KBM-7 (cell line): ENCODE measurements around the gene NAALADL2.
"Not testable (repeated sequence)": the region's sequence is repeated elsewhere in the genome, so short reads cannot be mapped to it uniquely, and the experiment has no call there.

ENCODE experiments used
- DNase-seq: peaks from one replicate; pipeline ENCODE4 v3.0.0-alpha.2; 2015
- in situ Hi-C: fragments of 300-500 bp; cut with MboI; formaldehyde crosslinking; loops from 2 replicates; pipeline ENCODE4 v1.14.3; 2020; ENCODE audit warnings: low sequenced_read_pairs, low pct_unique_long_range_greater_than_20kb, mixed read lengths

Gene NAALADL2

GRCh38 chr3:175417426-175417825, 558.3 kb downstream of the NAALADL2 start:
- DNase-seq: no peak
- in situ Hi-C loops: no loop called here

- in situ Hi-C loops: no loop called here
- no peak for DNase-seq
Observed at GRCh38 chr3:175421902-175422301, 562.8 kb downstream of the NAALADL2 start.

GRCh38 chr3:175422744-175423143, 563.6 kb downstream of the NAALADL2 start:
- DNase-seq: no peak

GRCh38 chr3:175423848-175424247, 564.7 kb downstream of the NAALADL2 start:
- in situ Hi-C loops, DNase-seq: not testable (repeated sequence)

More at GRCh38 chr3:175422744-175423143, 563.6 kb downstream of the NAALADL2 start:
- in situ Hi-C loops: no loop called here

GRCh38 chr3:175426805-175427204, 567.7 kb downstream of the NAALADL2 start:
- no peak for DNase-seq

GRCh38 chr3:175428466-175428865, 569.3 kb downstream of the NAALADL2 start:
- DNase-seq: no peak
- in situ Hi-C loops: no loop called here

More at GRCh38 chr3:175426805-175427204, 567.7 kb downstream of the NAALADL2 start:
- in situ Hi-C loops: no loop called here

GRCh38 chr3:175430983-175431773, 572.0 kb downstream of the NAALADL2 start:
- DNase-seq: no peak

GRCh38 chr3:175432376-175433025, 573.4 kb downstream of the NAALADL2 start:
- no peak for DNase-seq
- in situ Hi-C loops: no loop called here

More at GRCh38 chr3:175430983-175431773, 572.0 kb downstream of the NAALADL2 start:
- in situ Hi-C loops: no loop called here

GRCh38 chr3:175433026-175433674, 574.0 kb downstream of the NAALADL2 start:
- no peak for DNase-seq
- in situ Hi-C loops: no loop called here

- in situ Hi-C loops: no loop called here
- no peak for DNase-seq
Observed at GRCh38 chr3:175434561-175434960, 575.4 kb downstream of the NAALADL2 start.

- no peak for DNase-seq
- in situ Hi-C loops: no loop called here
Observed at GRCh38 chr3:175443682-175444081, 584.5 kb downstream of the NAALADL2 start.

- DNase-seq: no peak
- in situ Hi-C loops: no loop called here
Observed at GRCh38 chr3:175445741-175446140, 586.6 kb downstream of the NAALADL2 start.

GRCh38 chr3:175447521-175447920, 588.4 kb downstream of the NAALADL2 start:
- DNase-seq: no peak
- in situ Hi-C loops: no loop called here

- no peak for DNase-seq
- in situ Hi-C loops: no loop called here
Observed at GRCh38 chr3:175453361-175453760, 594.2 kb downstream of the NAALADL2 start.

GRCh38 chr3:175456466-175456865, 597.3 kb downstream of the NAALADL2 start:
- in situ Hi-C loops: no loop called here
- DNase-seq: no peak

- DNase-seq: no peak
- in situ Hi-C loops: no loop called here
Observed at GRCh38 chr3:175457301-175457700, 598.2 kb downstream of the NAALADL2 start.

GRCh38 chr3:175460849-175461399, 601.8 kb downstream of the NAALADL2 start:
- in situ Hi-C loops: not testable (repeated sequence)

GRCh38 chr3:175464362-175464761, 605.2 kb downstream of the NAALADL2 start:
- in situ Hi-C loops: no loop called here

More at GRCh38 chr3:175460849-175461399, 601.8 kb downstream of the NAALADL2 start:
- DNase-seq: not testable (repeated sequence)

GRCh38 chr3:175469124-175469523, 610.0 kb downstream of the NAALADL2 start:
- in situ Hi-C loops: no loop called here
- no peak for DNase-seq

More at GRCh38 chr3:175464362-175464761, 605.2 kb downstream of the NAALADL2 start:
- DNase-seq: no peak
